ENCODE results near the gene RAPGEF4. TPM values are rescaled to one million over a fixed set of nuclear protein-coding genes. Genes with fewer than 3 reads are reported as not detected.

The RAPGEF4 gene
- total and polyA plus RNA-seq, 11 donors: 1.3 to 21.2 (median 10.5) TPM

DNA sequence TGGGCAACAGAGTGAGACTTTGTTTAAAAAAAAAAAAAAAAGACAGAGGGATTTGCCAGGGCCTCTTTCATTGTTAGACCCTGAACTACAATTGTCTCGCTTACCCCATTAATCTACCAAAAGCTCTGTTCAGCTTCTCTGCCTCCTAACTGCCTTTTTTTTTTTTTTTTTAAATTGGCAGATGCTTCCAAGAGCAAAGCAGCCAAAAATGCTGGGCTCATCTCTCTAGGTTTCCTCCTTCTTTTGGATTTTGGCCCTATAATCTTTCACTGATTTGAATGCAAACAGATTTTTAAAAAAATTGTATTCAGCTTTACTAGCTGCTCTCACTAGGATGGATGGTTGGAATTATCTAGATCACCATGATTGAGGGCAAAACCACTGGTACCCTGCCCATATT lies 33.2 kb upstream of the RAPGEF4 start:
- TF ChIP-seq POLR2A (IDR thresholded peaks at IDR 0.05): no peak
- TF ChIP-seq, protein P1, sequence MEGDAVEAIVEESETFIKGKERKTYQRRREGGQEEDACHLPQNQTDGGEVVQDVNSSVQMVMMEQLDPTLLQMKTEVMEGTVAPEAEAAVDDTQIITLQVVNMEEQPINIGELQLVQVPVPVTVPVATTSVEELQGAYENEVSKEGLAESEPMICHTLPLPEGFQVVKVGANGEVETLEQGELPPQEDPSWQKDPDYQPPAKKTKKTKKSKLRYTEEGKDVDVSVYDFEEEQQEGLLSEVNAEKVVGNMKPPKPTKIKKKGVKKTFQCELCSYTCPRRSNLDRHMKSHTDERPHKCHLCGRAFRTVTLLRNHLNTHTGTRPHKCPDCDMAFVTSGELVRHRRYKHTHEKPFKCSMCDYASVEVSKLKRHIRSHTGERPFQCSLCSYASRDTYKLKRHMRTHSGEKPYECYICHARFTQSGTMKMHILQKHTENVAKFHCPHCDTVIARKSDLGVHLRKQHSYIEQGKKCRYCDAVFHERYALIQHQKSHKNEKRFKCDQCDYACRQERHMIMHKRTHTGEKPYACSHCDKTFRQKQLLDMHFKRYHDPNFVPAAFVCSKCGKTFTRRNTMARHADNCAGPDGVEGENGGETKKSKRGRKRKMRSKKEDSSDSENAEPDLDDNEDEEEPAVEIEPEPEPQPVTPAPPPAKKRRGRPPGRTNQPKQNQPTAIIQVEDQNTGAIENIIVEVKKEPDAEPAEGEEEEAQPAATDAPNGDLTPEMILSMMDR (IDR thresholded peaks at IDR 0.05): no peak
- intact Hi-C loops (cut with DNase I): loop anchor here in 5 of 10 donors (5.0 to 10.0 kb wide), 4 partner anchors 98 to 538 kb away; no protein-coding TSS in a partner anchor
- H3K27me3 ChIP-seq: peaks cover 0 to 6% (median 0%) of the 10 kb centered on the region in 9 donors
- H3K9me3 ChIP-seq: no peaks in the 10 kb centered on the region
- ATAC-seq: no peak
- 81 to 93% (median 86%) methylated on average over 1 of the region's 1 CpG for WGBS, 4 donors
- H3K4me1 ChIP-seq: no peaks in the 10 kb centered on the region
- H3K4me3 ChIP-seq: no peak overlapping the region
- no peaks in the 10 kb centered on the region for H3K36me3 ChIP-seq
- DNase-seq: no peak
- H3K27ac ChIP-seq: no peak overlapping the region

DNA sequence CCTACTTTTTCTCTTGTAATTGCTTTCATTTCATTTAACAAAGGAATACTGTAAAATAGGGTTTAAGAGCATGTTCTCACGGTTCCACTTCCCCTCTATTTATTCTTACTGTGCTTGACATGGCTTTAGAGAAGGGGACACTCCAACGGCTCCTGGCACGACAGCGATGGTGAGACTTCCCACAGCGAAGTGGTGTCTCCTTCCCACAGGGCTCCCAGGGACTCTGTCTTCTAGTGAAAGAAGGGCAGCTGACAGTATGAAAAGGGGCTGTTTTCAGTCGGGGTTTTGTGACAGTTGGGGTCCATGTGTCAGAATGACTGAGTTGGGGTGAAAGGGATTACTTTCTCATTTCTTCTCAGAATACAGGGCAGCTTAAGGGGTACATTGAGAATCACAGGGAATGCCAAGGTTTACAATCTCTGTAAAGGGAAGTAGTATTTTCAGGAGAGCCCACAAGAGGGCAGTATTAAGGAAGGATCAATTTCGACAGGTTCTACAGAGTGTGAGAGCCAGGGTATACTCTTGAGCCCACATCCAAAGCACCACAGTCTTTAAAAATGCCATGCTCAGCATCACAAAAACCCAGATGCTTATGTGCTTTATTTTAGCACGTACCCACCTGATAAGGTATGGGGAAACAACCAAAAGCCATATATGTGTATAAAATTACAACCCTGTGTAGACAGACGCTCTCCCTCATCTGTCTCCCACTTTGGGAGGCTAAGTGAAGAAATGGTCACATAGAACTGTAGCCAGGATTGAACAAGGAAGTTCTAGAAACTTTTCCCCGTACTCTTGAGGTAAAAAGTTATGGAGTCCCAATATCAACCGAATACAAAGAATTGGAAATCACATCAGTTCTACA lies 31.3 kb upstream of the RAPGEF4 start:
- H3K4me1 ChIP-seq: no peaks in the 10 kb centered on the region
- peak in 3 of 4 donors; percentile 52 to 67 (median 54) for ATAC-seq
- H3K36me3 ChIP-seq: no peaks in the 10 kb centered on the region
- H3K27ac ChIP-seq: no peak overlapping the region
- TF ChIP-seq POLR2A (IDR thresholded peaks at IDR 0.05): no peak
- TF ChIP-seq, protein P1 (IDR thresholded peaks at IDR 0.05): peak; percentile 38 to 67 (median 48)
- peaks cover 0 to 6% (median 0%) of the 10 kb centered on the region in 9 donors for H3K27me3 ChIP-seq
- no peak for DNase-seq
- intact Hi-C loops (cut with DNase I): loop anchor here in 5 of 10 donors (5.0 to 10.0 kb wide), 4 partner anchors 100 to 540 kb away; no protein-coding TSS in a partner anchor
- H3K9me3 ChIP-seq: no peaks in the 10 kb centered on the region
- H3K4me3 ChIP-seq: no peak overlapping the region
- WGBS, 4 donors: 68 to 72% (median 70%) methylated on average over 11 of the region's 11 CpGs

DNA sequence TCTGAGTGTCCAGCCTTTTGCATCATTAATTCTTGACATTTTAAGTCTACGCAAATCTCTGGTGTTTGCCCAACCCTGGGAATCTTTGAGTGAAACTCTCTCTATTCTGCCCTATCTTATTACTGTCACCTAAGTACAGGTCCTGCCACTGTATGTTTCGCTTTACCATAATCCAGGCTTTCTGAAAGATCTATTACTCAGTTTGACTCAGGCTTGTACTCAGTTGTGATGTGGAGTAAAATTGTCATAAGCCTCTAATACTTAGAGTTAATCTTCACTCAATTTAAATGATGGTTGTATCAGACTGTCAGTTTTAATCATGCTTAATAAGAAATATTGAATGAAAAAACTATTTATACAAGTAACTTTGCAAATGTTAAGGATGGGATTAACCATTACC lies 30.3 kb upstream of the RAPGEF4 start:
- H3K27me3 ChIP-seq: peaks cover 0 to 6% (median 0%) of the 10 kb centered on the region in 9 donors
- intact Hi-C loops (cut with DNase I): loop anchor here in 9 of 10 donors (5.0 to 10.0 kb wide), 5 partner anchors 101 to 541 kb away; no protein-coding TSS in a partner anchor
- no peak overlapping the region for H3K4me3 ChIP-seq
- H3K36me3 ChIP-seq: no peaks in the 10 kb centered on the region
- ATAC-seq (no peak), DNase-seq (no peak)
- WGBS, 4 donors: 22 to 97% (median 96%) methylated on average over 2 of the region's 2 CpGs
- peaks cover 0 to 6% (median under 1%) of the 10 kb centered on the region in 12 donors for H3K4me1 ChIP-seq
- TF ChIP-seq, protein P1 (IDR thresholded peaks at IDR 0.05): no peak
- no peak for TF ChIP-seq POLR2A (IDR thresholded peaks at IDR 0.05)
- H3K9me3 ChIP-seq: no peaks in the 10 kb centered on the region
- H3K27ac ChIP-seq: no peak overlapping the region

DNA sequence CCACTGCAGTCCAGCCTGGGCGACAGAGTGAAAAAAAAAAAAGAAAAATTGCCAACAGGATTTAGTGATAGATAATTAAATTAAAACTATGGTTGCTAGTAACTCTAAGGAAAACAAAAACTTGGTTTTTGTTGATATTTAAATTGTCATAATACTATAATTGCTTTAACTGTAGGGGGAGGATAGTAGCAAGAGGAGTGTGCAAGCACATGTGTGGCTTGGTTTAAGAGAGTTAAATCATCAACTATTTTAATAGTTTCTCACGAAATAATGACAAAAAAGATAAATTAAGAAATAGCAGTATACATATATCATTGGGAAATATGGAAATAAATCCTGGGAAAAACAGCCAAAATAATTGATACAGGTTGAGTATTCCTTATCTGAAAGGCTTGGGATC lies 27.4 kb upstream of the RAPGEF4 start:
- ATAC-seq (no peak), DNase-seq (no peak)
- intact Hi-C loops (cut with DNase I): loop anchor here in 9 of 10 donors (5.0 to 10.0 kb wide), 5 partner anchors 103 to 543 kb away; no protein-coding TSS in a partner anchor
- Histone ChIP-seq H3K27ac (no peak overlapping the region), H3K4me3 (no peak overlapping the region), H3K9me3 (no peaks in the 10 kb centered on the region), H3K4me1 (peaks cover 0 to 18% (median 3%) of the 10 kb centered on the region in 12 donors), H3K36me3 (no peaks in the 10 kb centered on the region), H3K27me3 (peaks cover 0 to 6% (median 0%) of the 10 kb centered on the region in 9 donors)
- WGBS, 4 donors: 82 to 93% (median 86%) methylated on average over 2 of the region's 2 CpGs
- TF ChIP-seq POLR2A (IDR thresholded peaks at IDR 0.05): no peak
- TF ChIP-seq, protein P1 (IDR thresholded peaks at IDR 0.05): no peak
